IPS DF 4.7 (cell line): ENCODE results near the gene TTLL4.

Experiments
- DNase-seq: peaks from one replicate; pipeline ENCODE4 v3.0.0-alpha.2; 2013; ENCODE audit warnings: low spot score; ENCODE audit errors: extremely low read depth

The TTLL4 gene

GRCh38 chr2:218717262-218717661 lies 6.6 kb downstream of the TTLL4 start:
- DNase-seq = no peak

GRCh38 chr2:218718058-218718457 lies 7.4 kb downstream of the TTLL4 start:
- no peak for DNase-seq

- DNase-seq = no peak
These were observed 8.8 kb downstream of the TTLL4 start for GRCh38 chr2:218719457-218719856.

- DNase-seq = no peak
These were observed 9.7 kb downstream of the TTLL4 start for GRCh38 chr2:218720048-218721041.

GRCh38 chr2:218721488-218721887 lies 10.9 kb downstream of the TTLL4 start:
- DNase-seq = no peak

- DNase-seq = no peak
These were observed 11.3 kb downstream of the TTLL4 start for GRCh38 chr2:218721934-218722333.

- no peak for DNase-seq
These were observed 11.8 kb downstream of the TTLL4 start for GRCh38 chr2:218722419-218722818.

- DNase-seq = no peak
These were observed 12.5 kb downstream of the TTLL4 start for GRCh38 chr2:218722876-218723785.

GRCh38 chr2:218726004-218726574 lies 15.5 kb downstream of the TTLL4 start:
- DNase-seq = no peak

GRCh38 chr2:218727502-218728165 lies 17.0 kb downstream of the TTLL4 start:
- DNase-seq = no peak

- no peak for DNase-seq
These were observed 19.0 kb downstream of the TTLL4 start for GRCh38 chr2:218729640-218730039.

- DNase-seq = no peak
These were observed 21.6 kb downstream of the TTLL4 start for GRCh38 chr2:218732052-218732760.

- no peak for DNase-seq
These were observed 22.1 kb downstream of the TTLL4 start for GRCh38 chr2:218732761-218733158.

- no peak for DNase-seq
These were observed 22.8 kb downstream of the TTLL4 start for GRCh38 chr2:218733171-218734021.

GRCh38 chr2:218734190-218734975 lies 23.7 kb downstream of the TTLL4 start:
- no peak for DNase-seq

- DNase-seq = no peak
These were observed 25.9 kb downstream of the TTLL4 start for GRCh38 chr2:218736531-218736930.

GRCh38 chr2:218743068-218743467 lies 32.4 kb downstream of the TTLL4 start:
- no peak for DNase-seq

GRCh38 chr2:218744615-218745014 lies 34.0 kb downstream of the TTLL4 start:
- DNase-seq = no peak

GRCh38 chr2:218745160-218745558 lies 34.5 kb downstream of the TTLL4 start:
- DNase-seq = no peak
